Measurements from ENCODE around the gene CHCHD3. TPM values are rescaled to one million over a fixed set of nuclear protein-coding genes. Genes with fewer than 3 reads are reported as not detected.

Gene CHCHD3
- polyA plus RNA-seq, 2 of the 4 experiments (the other 2 are of a cell fraction), result 96.7 to 139 TPM

GRCh38 chr7:132817949-132818348 lies 263.9 kb downstream of the CHCHD3 start:
- no peaks in the 10 kb centered on the region for H3K9me3 ChIP-seq
- H3K4me2 ChIP-seq, result no peak overlapping the region
- FAIRE-seq (no peak), DNase-seq (ENCODE audit: low read depth in 1 of 2, low spot score in 1 of 2) (no peak), ATAC-seq (no peak)
- TF ChIP-seq SREBF2 (IDR thresholded peaks at IDR 0.05) (no peak), PBX3 (IDR thresholded peaks at IDR 0.05) (no peak), SMC3 (IDR thresholded peaks at IDR 0.05) (no peak), EHF (CRISPR knock-in tag; IDR thresholded peaks at IDR 0.05) (no peak), HOXB5 (CRISPR knock-in tag; IDR thresholded peaks at IDR 0.05) (no peak), HMGXB4 (CRISPR knock-in tag; IDR thresholded peaks at IDR 0.05; ENCODE audit: borderline replicate concordance) (no peak), EHMT2 (IDR thresholded peaks at IDR 0.05; ENCODE audit: low read depth) (no peak), USF2 (IDR thresholded peaks at IDR 0.05) (no peak), NR3C1 (IDR thresholded peaks at IDR 0.05) (no peak)
- no peak overlapping the region for H3K4me3 ChIP-seq
- WGBS (ENCODE audit: missing lambda C conversion rate), result 93% methylated on average over 5 of the region's 5 CpGs
- POLR2A ChIA-PET, result interaction anchor here (0.6 kb wide), 2 partner anchors 52 to 887 kb away, joined by 4 to 5 read pairs; no protein-coding TSS in a partner anchor
- H3K4me1 ChIP-seq, result no peaks in the 10 kb centered on the region
- H3K27ac ChIP-seq, result no peak overlapping the region
- CTCF ChIA-PET, result no interaction called here

GRCh38 chr7:132815696-132816311 lies 266.1 kb downstream of the CHCHD3 start:
- TF ChIP-seq NPAS2 (CRISPR knock-in tag; IDR thresholded peaks at IDR 0.05; ENCODE audit: borderline replicate concordance), result no peak
- TF ChIP-seq EHMT2 (IDR thresholded peaks at IDR 0.05; ENCODE audit: low read depth), result no peak
- no peak for TF ChIP-seq EP300 (IDR thresholded peaks at IDR 0.05)
- TF ChIP-seq RCOR1 (IDR thresholded peaks at IDR 0.05; ENCODE audit: low read depth, low read length), result no peak
- no peak for TF ChIP-seq HDAC2 (IDR thresholded peaks at IDR 0.05)
- TF ChIP-seq TP53 (CRISPR knock-in tag; IDR thresholded peaks at IDR 0.05), result no peak
- no peak for TF ChIP-seq RNF2 (IDR thresholded peaks at IDR 0.05; ENCODE audit: borderline replicate concordance, low read depth)
- no peak for TF ChIP-seq EHF (CRISPR knock-in tag; IDR thresholded peaks at IDR 0.05)
- TF ChIP-seq MYC (IDR thresholded peaks at IDR 0.05; ENCODE audit: borderline replicate concordance, low read length), result no peak
- no peak for TF ChIP-seq SMC3 (IDR thresholded peaks at IDR 0.05)
- no peak for TF ChIP-seq MAX (IDR thresholded peaks at IDR 0.05)
- TF ChIP-seq GATA3 (IDR thresholded peaks at IDR 0.05; ENCODE audit: borderline replicate concordance), result no peak
- TF ChIP-seq ZNF302 (CRISPR knock-in tag; IDR thresholded peaks at IDR 0.05), result no peak
- no peak for TF ChIP-seq CHD2 (IDR thresholded peaks at IDR 0.05; ENCODE audit: low read length, partially characterized antibody)
- no peak for TF ChIP-seq RAD21 (conservative IDR thresholded peaks at IDR 0.05 in 1 of 2, IDR thresholded peaks at IDR 0.05 in 1 of 2)
- no peak for TF ChIP-seq ZC3H11A (IDR thresholded peaks at IDR 0.05)
- no peak for TF ChIP-seq NR3C1 (IDR thresholded peaks at IDR 0.05)
- no peak for TF ChIP-seq RFX5 (IDR thresholded peaks at IDR 0.05)
- TF ChIP-seq CBX8 (IDR thresholded peaks at IDR 0.05), result no peak
- TF ChIP-seq ELK1 (IDR thresholded peaks at IDR 0.05; ENCODE audit: low read depth, low read length), result no peak
- no peak for DNase-seq (ENCODE audit: low read depth in 1 of 2, low spot score in 1 of 2)
- Histone ChIP-seq H3K27ac (no peak overlapping the region), H3K4me1 (no peaks in the 10 kb centered on the region), H3K4me2 (no peak overlapping the region), H3K9me3 (no peaks in the 10 kb centered on the region), H3K4me3 (no peak overlapping the region)
- POLR2A ChIA-PET, result no interaction called here
- FAIRE-seq, result no peak
- 90% methylated on average over 6 of the region's 6 CpGs for WGBS (ENCODE audit: missing lambda C conversion rate)
- CTCF ChIA-PET, result no interaction called here
- no peak for ATAC-seq
